Esophagus (tissue), 2 donors: ENCODE data around the gene PYHIN1. TPM values are rescaled to one million over a fixed set of nuclear protein-coding genes. Genes with fewer than 3 reads are reported as not detected.

ENCODE experiments used
- H3K27ac ChIP-seq, 2 donors: one replicate each; pipeline ENCODE4 v1.5.1; 2013; ENCODE audit warnings: low read depth in 2 of 2, mild to moderate bottlenecking in 2 of 2, inconsistent platforms in 1 of 2, low read length in 1 of 2, moderate library complexity in 1 of 2
- H3K27me3 ChIP-seq, 2 donors: one replicate each; pipeline ENCODE4 v1.6.1; 2013; ENCODE audit warnings: low read length in 2 of 2, control low read depth in 1 of 2, mild to moderate bottlenecking in 1 of 2; ENCODE audit not compliant: insufficient read depth in 2 of 2, control insufficient read depth in 1 of 2
- H3K36me3 ChIP-seq, 2 donors: one replicate each; pipeline ENCODE4 v1.6.1; 2013; ENCODE audit warnings: low read length in 1 of 2; ENCODE audit not compliant: control insufficient read depth in 2 of 2, insufficient read depth in 2 of 2
- H3K4me1 ChIP-seq, 2 donors: one replicate each; pipeline ENCODE4 v1.6.1; 2013; ENCODE audit warnings: low read length in 1 of 2; ENCODE audit not compliant: control insufficient read depth in 2 of 2, insufficient read depth in 2 of 2
- H3K4me3 ChIP-seq, 2 donors: one replicate each; pipeline ENCODE4 v1.5.1; 2013; ENCODE audit warnings: low read length in 2 of 2, mild to moderate bottlenecking in 2 of 2, low read depth in 1 of 2, moderate library complexity in 1 of 2
- H3K9me3 ChIP-seq, 2 donors: one replicate each; pipeline ENCODE4 v1.6.1; 2013; ENCODE audit warnings: mild to moderate bottlenecking in 2 of 2, low read depth in 1 of 2, low read length in 1 of 2, moderate library complexity in 1 of 2; ENCODE audit not compliant: control insufficient read depth in 2 of 2, insufficient read depth in 1 of 2
- WGBS, 2 donors: extraction: QIAGEN DNeasy Blood & Tissue Kit; methylation state at CpG; one replicate each; pipeline ENCODE4 v1.1.7; 2013; 5-methylcytosine and 5-hydroxymethylcytosine counted together
- polyA plus RNA-seq, 2 donors: library from polyadenylated mRNA; stranded (reverse); fragments of 200-250 nt; gene quantifications; one replicate each; pipeline ENCODE4 v1.2.3, GENCODE V29; 2013
- donor health status: healthy with polysubstance abuse.
- donor health status: Bipolar disorder and iron deficiency.

The PYHIN1 gene
- polyA plus RNA-seq, 2 donors = 0.28 to 0.31 TPM

GRCh38 chr1:158941317-158941716, 10.0 kb downstream of the PYHIN1 start:
- 91 to 93% methylated on average over 1 of the region's 1 CpG for WGBS, 2 donors
- Histone ChIP-seq H3K4me3 (no peak overlapping the region), H3K27ac (no peak overlapping the region)

GRCh38 chr1:158942490-158942889, 11.1 kb downstream of the PYHIN1 start:
- 56 to 70% methylated on average over 2 of the region's 2 CpGs for WGBS, 2 donors

More at GRCh38 chr1:158941317-158941716, 10.0 kb downstream of the PYHIN1 start:
- Histone ChIP-seq H3K4me1 (no peaks in the 10 kb centered on the region), H3K36me3 (no peaks in the 10 kb centered on the region), H3K27me3 (no peaks in the 10 kb centered on the region), H3K9me3 (no peaks in the 10 kb centered on the region)

GRCh38 chr1:158943059-158943458, 11.7 kb downstream of the PYHIN1 start:
- Histone ChIP-seq H3K36me3 (no peaks in the 10 kb centered on the region), H3K4me1 (no peaks in the 10 kb centered on the region), H3K4me3 (no peak overlapping the region), H3K9me3 (no peaks in the 10 kb centered on the region), H3K27me3 (no peaks in the 10 kb centered on the region), H3K27ac (no peak overlapping the region)
- WGBS, 2 donors = 55 to 62% methylated on average over 1 of the region's 1 CpG

More at GRCh38 chr1:158942490-158942889, 11.1 kb downstream of the PYHIN1 start:
- no peaks in the 10 kb centered on the region for H3K27me3 ChIP-seq
- no peaks in the 10 kb centered on the region for H3K9me3 ChIP-seq
- no peaks in the 10 kb centered on the region for H3K4me1 ChIP-seq
- H3K36me3 ChIP-seq = no peaks in the 10 kb centered on the region
- H3K27ac ChIP-seq = no peak overlapping the region
- H3K4me3 ChIP-seq = no peak overlapping the region

- Histone ChIP-seq H3K36me3 (no peaks in the 10 kb centered on the region), H3K4me1 (no peaks in the 10 kb centered on the region), H3K9me3 (no peaks in the 10 kb centered on the region), H3K4me3 (no peak overlapping the region), H3K27me3 (no peaks in the 10 kb centered on the region), H3K27ac (no peak overlapping the region)
- WGBS, 2 donors = 60 to 75% methylated on average over 2 of the region's 2 CpGs
These were observed 13.7 kb downstream of the PYHIN1 start for GRCh38 chr1:158945061-158945460.

- Histone ChIP-seq H3K4me1 (no peaks in the 10 kb centered on the region), H3K4me3 (no peak overlapping the region), H3K9me3 (no peaks in the 10 kb centered on the region), H3K27ac (no peak overlapping the region), H3K36me3 (no peaks in the 10 kb centered on the region), H3K27me3 (no peaks in the 10 kb centered on the region)
These were observed 15.4 kb downstream of the PYHIN1 start for GRCh38 chr1:158946785-158947184.

GRCh38 chr1:158951956-158952355, 20.6 kb downstream of the PYHIN1 start:
- no peaks in the 10 kb centered on the region for H3K4me1 ChIP-seq
- no peaks in the 10 kb centered on the region for H3K27me3 ChIP-seq
- WGBS, 2 donors = 85 to 87% methylated on average over 15 of the region's 15 CpGs
- no peaks in the 10 kb centered on the region for H3K36me3 ChIP-seq
- H3K4me3 ChIP-seq = no peak overlapping the region
- H3K9me3 ChIP-seq = peaks cover 0 to 6% of the 10 kb centered on the region in 2 donors
- no peak overlapping the region for H3K27ac ChIP-seq

- Histone ChIP-seq H3K27me3 (no peaks in the 10 kb centered on the region), H3K27ac (no peak overlapping the region), H3K36me3 (no peaks in the 10 kb centered on the region), H3K9me3 (peaks cover 0 to 6% of the 10 kb centered on the region in 2 donors), H3K4me3 (no peak overlapping the region), H3K4me1 (no peaks in the 10 kb centered on the region)
- WGBS, 2 donors = 91 to 96% methylated on average over 9 of the region's 9 CpGs
These were observed 21.1 kb downstream of the PYHIN1 start for GRCh38 chr1:158952416-158952815.

GRCh38 chr1:158961178-158961577, 29.8 kb downstream of the PYHIN1 start:
- Histone ChIP-seq H3K36me3 (no peaks in the 10 kb centered on the region), H3K4me3 (no peak overlapping the region), H3K4me1 (no peaks in the 10 kb centered on the region), H3K27ac (no peak overlapping the region), H3K9me3 (no peaks in the 10 kb centered on the region), H3K27me3 (no peaks in the 10 kb centered on the region)
- 89 to 90% methylated on average over 1 of the region's 1 CpG for WGBS, 2 donors

GRCh38 chr1:158962983-158963382, 31.6 kb downstream of the PYHIN1 start:
- Histone ChIP-seq H3K4me1 (no peaks in the 10 kb centered on the region), H3K36me3 (no peaks in the 10 kb centered on the region), H3K4me3 (no peak overlapping the region), H3K27me3 (no peaks in the 10 kb centered on the region), H3K9me3 (no peaks in the 10 kb centered on the region), H3K27ac (no peak overlapping the region)
- 44 to 52% methylated on average over 5 of the region's 5 CpGs for whole genome bisulfite sequencing, 2 donors

- no peak overlapping the region for H3K4me3 ChIP-seq
- no peaks in the 10 kb centered on the region for H3K27me3 ChIP-seq
- H3K27ac ChIP-seq = no peak overlapping the region
- H3K36me3 ChIP-seq = no peaks in the 10 kb centered on the region
- H3K4me1 ChIP-seq = no peaks in the 10 kb centered on the region
- H3K9me3 ChIP-seq = no peaks in the 10 kb centered on the region
- 52 to 62% methylated on average over 3 of the region's 3 CpGs for WGBS, 2 donors
These were observed 37.8 kb downstream of the PYHIN1 start for GRCh38 chr1:158969166-158969565.
